Mucosa of gallbladder (tissue), 1 donor: ENCODE results near the gene EPHB1. TPM values are rescaled to one million over a fixed set of nuclear protein-coding genes. Genes with fewer than 3 reads are reported as not detected.

Source experiments
- DNase-seq: peaks from one replicate; pipeline ENCODE4 v3.0.0-alpha.2; 2020; ENCODE audit warnings: low spot score
- total RNA-seq: library from RNA; stranded (reverse); gene quantifications from one replicate; pipeline ENCODE4 v1.2.1, GENCODE V29; 2021
- donor health status: DM: no; HTN: no; CAD: no.

Gene EPHB1
- 2.0 TPM for total RNA-seq

DNA sequence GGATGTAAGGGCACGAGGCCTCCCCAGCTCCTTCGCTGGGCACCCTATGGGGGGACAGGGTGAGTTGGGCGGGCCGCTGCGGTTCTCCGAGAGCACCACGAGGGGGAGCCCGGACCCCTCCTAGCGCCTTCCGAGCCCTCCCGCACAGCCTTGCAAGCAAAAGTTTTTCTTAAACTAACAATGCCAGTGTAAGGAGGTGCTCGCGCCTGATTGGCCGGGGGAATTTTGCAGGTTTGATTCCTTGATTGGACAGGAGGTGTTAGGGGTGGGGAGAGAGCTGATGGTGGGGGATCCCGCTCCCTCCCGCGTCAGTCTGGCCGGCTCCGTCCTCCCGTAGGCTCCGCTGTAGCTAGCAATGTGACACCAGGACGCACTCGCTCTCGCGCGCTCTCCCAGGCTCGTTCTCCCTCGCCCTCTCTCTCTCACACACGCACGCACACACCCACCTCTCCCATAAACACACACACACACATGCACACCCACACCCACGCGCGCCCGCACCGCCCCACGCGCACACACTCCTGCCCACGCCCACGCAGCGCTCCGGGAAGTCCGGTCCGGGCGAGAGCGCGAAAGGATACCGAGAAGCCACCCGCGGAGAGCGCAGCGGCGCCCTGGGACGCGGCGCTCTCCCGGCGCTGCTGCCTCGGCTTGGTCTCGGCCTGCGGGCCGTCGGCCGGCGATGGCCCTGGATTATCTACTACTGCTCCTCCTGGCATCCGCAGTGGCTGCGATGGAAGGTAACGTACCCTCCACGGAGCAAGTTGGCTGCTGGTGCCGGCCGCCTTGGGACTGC, at the start of gene EPHB1:
EPHB1 (plus strand) TSS at position 311 of the 796 bp plus-strand sequence.
- DNase-seq = peak; percentile 74

DNA sequence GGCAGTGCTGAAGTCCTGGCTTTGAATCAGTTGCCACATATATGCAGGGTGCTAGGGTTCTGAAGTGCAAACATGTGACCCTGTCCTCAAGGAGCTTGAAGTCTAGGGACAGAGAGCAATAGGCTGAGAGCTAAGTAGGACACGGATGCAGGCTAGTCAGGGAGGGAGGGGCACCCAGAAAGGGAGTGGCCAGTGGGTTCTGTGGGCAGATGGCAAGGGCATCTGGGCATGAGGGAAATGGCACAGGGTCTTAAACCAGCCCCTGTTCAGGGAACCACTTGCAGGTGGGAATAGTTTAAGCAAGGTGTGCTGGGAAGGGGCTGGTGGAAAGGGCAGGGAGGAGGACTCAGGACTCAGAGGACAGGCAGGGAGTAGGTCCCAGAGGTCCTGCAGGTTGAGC, 46.4 kb upstream of the EPHB1 start:
- DNase-seq = no peak

DNA sequence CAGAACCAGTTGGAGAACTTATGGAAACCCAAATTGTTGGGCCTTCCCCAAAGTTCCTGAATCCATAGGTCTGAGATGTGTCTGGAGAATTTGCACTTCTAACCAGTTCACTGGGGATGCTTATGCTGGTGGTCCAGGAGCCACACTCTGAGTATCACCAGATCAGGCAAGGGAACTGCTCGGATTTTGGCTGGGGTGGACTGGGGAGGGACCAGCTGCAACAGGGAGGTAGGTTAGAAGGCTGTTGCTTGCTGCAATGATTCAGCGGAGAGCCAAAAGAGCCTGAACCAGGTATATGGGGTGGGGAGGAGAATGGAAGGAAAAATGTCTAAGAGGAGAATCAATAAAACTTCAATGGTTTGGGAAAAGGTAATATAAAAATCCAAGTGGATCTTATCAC, 45.9 kb upstream of the EPHB1 start:
- DNase-seq = no peak

DNA sequence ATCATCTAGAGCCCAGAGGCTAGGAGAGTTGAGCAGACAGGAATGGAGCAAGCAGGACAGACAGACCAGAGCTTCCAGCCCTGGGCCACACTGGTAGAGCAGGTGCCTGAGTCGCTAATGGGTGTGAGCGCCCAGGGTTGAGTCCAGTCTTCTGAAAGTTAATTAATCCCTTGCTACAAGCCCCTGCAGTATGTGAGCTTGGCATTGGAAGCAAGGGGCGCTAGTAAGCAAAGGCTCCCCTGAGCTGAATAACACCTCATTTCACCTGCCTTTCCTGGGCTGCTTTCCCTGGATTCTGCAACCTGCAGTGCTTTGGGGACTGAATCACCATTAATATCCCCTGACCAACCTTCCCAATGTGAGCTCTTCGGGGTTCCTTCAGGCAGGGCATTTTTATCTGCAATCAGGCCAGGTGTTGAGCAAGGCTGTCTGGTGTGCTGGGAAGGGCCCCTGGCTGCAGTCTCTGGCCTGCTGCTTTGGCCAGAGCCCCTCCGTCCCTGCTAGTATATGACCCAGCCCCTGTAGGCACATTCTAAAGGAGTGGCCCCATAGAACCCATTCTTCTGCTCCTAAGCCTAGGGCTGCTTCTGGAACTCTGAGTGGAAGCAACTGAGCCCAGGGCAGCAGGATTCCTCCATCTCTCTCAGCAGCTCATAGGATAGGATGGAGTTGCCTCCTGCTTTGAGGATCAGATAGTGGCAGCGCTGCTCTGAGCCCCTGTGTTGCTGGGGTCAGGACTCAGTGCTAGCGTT, 45.1 kb upstream of the EPHB1 start:
- no peak for DNase-seq

DNA sequence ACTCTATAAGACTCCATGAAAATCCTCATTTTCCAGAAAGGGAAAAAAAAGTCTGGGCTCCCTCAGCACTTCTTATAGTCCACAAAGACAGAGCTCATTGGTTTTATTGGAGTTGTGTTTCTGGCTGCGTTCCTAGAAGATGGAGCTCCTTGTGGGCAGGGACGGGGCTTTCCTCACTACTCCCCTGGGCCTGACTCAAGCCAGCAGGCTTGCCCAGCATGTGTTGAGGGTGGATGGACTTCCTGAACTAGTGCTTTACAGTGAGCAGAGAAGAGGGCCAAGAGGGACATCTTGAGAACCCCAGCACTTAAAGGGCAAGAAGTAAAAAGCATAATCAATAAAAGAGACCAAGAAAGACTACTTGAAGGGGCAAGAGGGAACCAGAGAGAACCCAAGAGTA, 43.2 kb upstream of the EPHB1 start:
- DNase-seq = no peak

GRCh38 chr3:134752761-134753461, 42.1 kb upstream of the EPHB1 start:
- DNase-seq = no peak

GRCh38 chr3:134753999-134754742, 40.9 kb upstream of the EPHB1 start:
- DNase-seq = no peak

- peak; percentile 23 for DNase-seq
Observed at GRCh38 chr3:134754768-134755559, 40.1 kb upstream of the EPHB1 start.

GRCh38 chr3:134755821-134756220, 39.2 kb upstream of the EPHB1 start:
- no peak for DNase-seq

DNA sequence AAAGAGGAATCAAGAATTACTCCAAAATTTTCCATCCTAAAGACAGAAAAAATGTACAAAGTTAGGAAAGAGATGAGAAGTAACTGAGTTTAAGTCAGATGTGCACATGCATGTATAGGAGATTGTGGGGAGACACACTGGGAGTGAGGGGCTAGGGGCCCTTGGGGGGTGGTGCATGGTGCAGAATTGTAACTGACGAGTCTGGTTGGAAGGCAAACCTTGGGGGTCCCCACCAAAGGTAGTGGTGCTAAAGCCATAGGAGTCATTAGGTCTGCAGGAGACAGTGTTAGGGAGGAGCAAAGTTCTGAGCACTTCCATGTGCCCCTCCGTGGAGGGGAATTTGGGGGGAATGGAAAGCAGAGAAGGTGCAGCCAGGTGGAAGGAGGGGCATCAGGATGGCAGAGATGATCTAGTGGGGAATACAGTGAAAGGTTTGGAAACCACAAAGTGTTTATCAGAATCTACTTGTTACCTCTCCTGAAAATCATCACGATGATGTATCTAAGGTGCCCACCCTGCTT, 37.5 kb upstream of the EPHB1 start:
- DNase-seq = no peak

- DNase-seq = no peak
Observed at GRCh38 chr3:134761213-134761612, 33.8 kb upstream of the EPHB1 start.

DNA sequence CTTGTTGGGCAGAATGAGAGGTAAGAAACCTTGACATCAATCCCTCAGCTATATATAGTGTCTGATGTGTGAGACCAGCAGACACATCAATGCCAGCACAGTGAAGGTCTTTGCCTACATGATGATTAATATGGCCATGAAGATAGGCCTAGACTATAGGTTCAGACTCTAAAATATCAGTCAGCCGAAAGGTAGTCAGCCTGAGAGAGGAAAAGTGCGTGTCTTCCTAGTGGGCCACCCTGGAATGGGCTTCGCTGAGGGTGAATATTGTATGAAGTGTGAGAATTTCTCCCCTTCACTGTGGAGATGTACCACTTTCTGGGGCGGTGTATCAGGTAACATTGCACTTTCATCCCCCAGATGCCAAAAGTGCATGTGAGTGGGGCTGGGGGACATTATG, 33.0 kb upstream of the EPHB1 start:
- DNase-seq = no peak

GRCh38 chr3:134765468-134765867, 29.6 kb upstream of the EPHB1 start:
- DNase-seq = no peak

GRCh38 chr3:134766290-134766689, 28.8 kb upstream of the EPHB1 start:
- DNase-seq = no peak

DNA sequence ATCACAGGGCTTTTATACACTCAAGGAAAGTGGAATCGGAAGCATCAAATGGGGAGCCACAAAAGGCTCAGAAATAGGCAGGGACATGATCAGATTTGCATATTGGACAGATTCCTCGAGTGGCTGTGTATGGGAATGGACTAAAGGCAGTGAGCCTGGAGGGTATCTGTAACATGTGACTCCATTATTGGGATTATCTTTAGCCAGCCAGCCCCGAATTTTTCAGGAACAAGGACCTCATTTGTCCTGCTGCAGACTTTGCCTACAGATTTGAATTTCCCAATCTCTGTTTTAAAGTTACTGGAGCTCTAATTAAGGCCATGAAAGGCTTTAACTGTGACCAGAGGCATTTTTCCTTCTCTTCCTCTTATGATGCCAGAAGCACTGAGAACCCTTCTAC, 26.9 kb upstream of the EPHB1 start:
- no peak for DNase-seq

DNA sequence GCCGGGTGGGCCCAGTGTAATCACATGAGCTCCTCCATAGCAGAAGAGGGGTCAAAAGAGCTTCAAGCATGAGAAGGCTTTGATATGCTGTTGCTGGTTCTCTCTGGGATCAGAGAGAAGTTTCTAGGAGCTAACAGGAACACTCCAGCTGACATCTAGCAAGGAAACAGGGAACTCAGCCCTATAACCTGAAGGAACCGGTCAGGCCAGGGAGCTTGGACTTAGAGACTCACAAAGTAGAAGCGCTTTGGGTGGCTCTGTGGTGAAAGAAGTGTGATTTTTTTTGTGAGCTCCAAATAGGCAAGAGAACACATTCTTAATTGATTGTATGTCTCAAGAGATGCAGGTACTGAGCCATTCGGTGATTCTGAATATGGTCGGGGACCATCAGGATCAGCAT, 26.2 kb upstream of the EPHB1 start:
- no peak for DNase-seq

DNA sequence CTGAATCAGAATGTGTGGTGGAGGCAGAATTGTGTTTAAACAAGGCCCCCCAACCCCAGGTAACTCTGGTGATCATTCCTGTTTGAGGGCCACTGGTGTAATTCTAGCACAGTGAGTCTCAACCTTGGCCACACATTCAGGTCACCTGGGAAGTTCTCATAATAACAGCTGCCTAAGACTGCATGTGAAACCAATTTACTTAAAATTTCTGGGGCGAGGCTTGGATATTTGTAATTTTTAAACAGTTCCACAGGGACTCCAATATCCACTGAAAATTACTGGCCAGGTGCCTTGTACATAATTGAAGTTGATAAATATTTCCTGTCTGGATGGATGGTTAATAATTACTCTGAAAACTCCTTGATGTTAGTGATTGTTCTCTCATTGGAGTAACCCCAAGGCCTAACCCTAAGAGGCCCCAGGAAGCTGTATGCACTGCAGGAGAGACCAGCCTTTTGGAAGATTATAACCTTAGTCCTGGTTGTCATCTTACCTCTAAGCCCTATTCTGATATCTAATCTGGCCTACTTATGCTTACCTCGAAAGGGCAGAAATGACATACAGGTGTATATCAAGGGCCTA, 25.7 kb upstream of the EPHB1 start:
- peak; percentile 19 for DNase-seq

DNA sequence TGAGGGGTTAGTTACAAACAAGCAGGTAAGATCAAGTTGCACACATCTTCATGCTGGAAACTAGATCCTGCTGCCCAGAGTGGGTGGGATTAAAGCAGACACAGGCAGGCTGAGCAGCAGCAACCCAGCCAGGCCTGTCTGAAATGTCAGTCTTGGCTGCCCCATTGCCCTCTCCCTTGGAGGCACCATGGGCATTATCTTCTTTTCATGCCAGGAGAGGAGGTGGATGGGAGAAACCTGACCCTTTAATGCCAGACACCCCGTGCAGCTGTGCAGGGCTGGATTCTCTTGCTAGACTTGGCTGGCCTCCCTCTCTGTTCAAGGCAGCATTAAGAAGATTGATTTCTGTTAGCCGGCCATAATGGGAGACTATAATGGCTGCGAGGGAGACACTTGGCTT, 23.0 kb upstream of the EPHB1 start:
- no peak for DNase-seq

DNA sequence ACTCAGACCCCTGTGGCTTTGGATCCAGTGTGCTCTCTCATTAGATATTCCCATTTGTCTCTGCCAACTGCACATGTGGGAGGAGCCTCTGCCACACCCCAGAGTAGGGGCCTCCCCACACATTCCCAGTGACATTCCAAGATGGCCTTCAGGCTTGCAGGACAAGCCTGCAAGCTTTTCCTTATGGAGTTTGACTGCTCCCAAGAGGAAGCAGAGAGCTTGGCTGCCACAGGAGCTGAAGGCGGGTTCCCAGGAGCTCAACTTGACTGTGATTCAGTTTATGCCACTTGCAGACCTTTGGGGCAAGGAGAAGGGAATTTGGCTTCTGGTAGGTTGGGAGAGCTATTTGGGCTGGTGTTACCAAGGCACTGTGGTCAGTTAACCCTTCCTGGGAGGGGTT, 22.5 kb upstream of the EPHB1 start:
- DNase-seq = no peak

DNA sequence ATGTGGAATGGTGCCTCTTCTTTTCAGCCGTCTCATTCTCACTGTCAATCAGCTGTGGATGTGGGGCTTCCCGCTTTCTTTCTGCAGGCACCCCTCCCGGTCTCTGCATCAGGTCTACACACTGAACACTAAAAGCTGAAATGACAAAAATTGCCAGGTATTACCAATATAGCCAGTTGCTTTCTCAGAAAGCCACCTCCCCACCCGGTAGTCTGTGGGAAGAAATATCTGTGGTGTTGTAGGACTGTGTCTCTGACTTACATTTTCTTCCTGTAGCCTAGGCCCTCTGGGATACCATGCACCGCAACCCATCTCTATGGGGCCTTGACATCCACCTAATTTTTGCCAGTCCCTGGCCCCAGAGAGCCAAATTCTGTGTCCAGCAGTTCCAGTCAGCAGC, 19.2 kb upstream of the EPHB1 start:
- DNase-seq = no peak

- no peak for DNase-seq
Observed at GRCh38 chr3:134776518-134776917, 18.5 kb upstream of the EPHB1 start.
